Neural cell (in vitro differentiated cells): ENCODE results near the gene NUDT1. TPM values are rescaled to one million over a fixed set of nuclear protein-coding genes. Genes with fewer than 3 reads are reported as not detected.

Source experiments
- H2AFZ ChIP-seq: fragments of 200-600, 300-800 bp; sonication (generic), shearing (Covaris generic); 2 replicates; pipeline ENCODE4 v1.6.0; 2014; ENCODE audit warnings: low read depth, mild to moderate bottlenecking, antibody characterized with exemption, low read length, moderate library complexity
- H3F3A ChIP-seq: fragments of 200-600 bp; shearing (Covaris generic); 2 replicates; pipeline ENCODE4 v1.6.1; 2016; ENCODE audit warnings: mild to moderate bottlenecking, moderate library complexity, mixed read lengths, antibody characterized with exemption, low read length; ENCODE audit not compliant: insufficient read depth, poor library complexity, severe bottlenecking
- H3K27ac ChIP-seq: fragments of 200-600, 300-800 bp; sonication (generic), shearing (Covaris generic); 2 replicates; pipeline ENCODE4 v1.5.1; 2014; ENCODE audit warnings: mild to moderate bottlenecking, low read length, moderate library complexity
- H3K27me3 ChIP-seq: fragments of 300-800, 200-600 bp; sonication (generic), shearing (Covaris generic); 2 replicates; pipeline ENCODE4 v1.6.0; 2014; ENCODE audit warnings: mild to moderate bottlenecking, low read depth, low read length, moderate library complexity; ENCODE audit not compliant: insufficient read depth
- H3K36me3 ChIP-seq: fragments of 300-800, 200-600 bp; sonication (generic), shearing (Covaris generic); 2 replicates; pipeline ENCODE4 v1.5.1; 2014; ENCODE audit warnings: mild to moderate bottlenecking, antibody characterized with exemption, low read length, moderate library complexity; ENCODE audit not compliant: insufficient read depth
- H3K4me2 ChIP-seq: fragments of 300-800, 200-600 bp; sonication (generic), shearing (Covaris generic); 2 replicates; pipeline ENCODE4 v1.6.0; 2014; ENCODE audit warnings: mild to moderate bottlenecking, low read length
- H3K4me3 ChIP-seq: fragments of 300-800, 200-600 bp; sonication (generic), shearing (Covaris generic); 2 replicates; pipeline ENCODE4 v1.5.1; 2014; ENCODE audit warnings: mild to moderate bottlenecking, low read length, moderate library complexity
- H3K79me2 ChIP-seq: fragments of 200-600 bp; shearing (Covaris generic); replicated peaks from 2 replicates; pipeline ENCODE4 v1.6.0; 2014; ENCODE audit warnings: mild to moderate bottlenecking, low read length, moderate library complexity; ENCODE audit not compliant: insufficient read depth
- H3K9ac ChIP-seq: fragments of 300-800, 200-600 bp; sonication (generic), shearing (Covaris generic); 2 replicates; pipeline ENCODE4 v1.6.1; 2016; ENCODE audit warnings: mild to moderate bottlenecking, low read length, mixed read lengths
- H3K9me2 ChIP-seq: fragments of 200-600 bp; shearing (Covaris generic); 2 replicates; pipeline ENCODE4 v1.6.1; 2016; ENCODE audit warnings: mild to moderate bottlenecking, low read length, mixed read lengths; ENCODE audit not compliant: insufficient read depth
- H3K9me3 ChIP-seq: fragments of 200-600, 300-800 bp; sonication (generic), shearing (Covaris generic); 2 replicates; pipeline ENCODE4 v1.6.1; 2016; ENCODE audit warnings: mild to moderate bottlenecking, mixed run types, low read length, moderate library complexity, mixed read lengths
- H4K20me1 ChIP-seq: fragments of 200-600 bp; shearing (Covaris generic); 2 replicates; pipeline ENCODE4 v1.6.1; 2016; ENCODE audit warnings: mild to moderate bottlenecking, mixed run types; ENCODE audit not compliant: insufficient read depth
- CTCF ChIP-seq: fragments of 450-650 bp; IDR thresholded peaks from 2 replicates; pipeline ENCODE4 v1.5.1; 2014; ENCODE audit warnings: antibody characterized with exemption, mild to moderate bottlenecking, moderate library complexity; ENCODE audit not compliant: poor library complexity, severe bottlenecking
- EP300 ChIP-seq: fragments of 450-650 bp; conservative IDR thresholded peaks from 2 replicates; pipeline ENCODE4 v1.6.1; 2014; ENCODE audit warnings: antibody characterized with exemption, mild to moderate bottlenecking, moderate library complexity; ENCODE audit not compliant: poor library complexity, severe bottlenecking
- EZH2 ChIP-seq: fragments of 200-600, 300-800 bp; shearing (Covaris generic), sonication (generic); IDR thresholded peaks from 2 replicates; pipeline ENCODE4 v1.6.1; 2014; ENCODE audit warnings: antibody characterized with exemption, low read length, borderline replicate concordance, mild to moderate bottlenecking; ENCODE audit not compliant: insufficient read depth, poor library complexity, severe bottlenecking
- MXI1 ChIP-seq: fragments of 450-650 bp; conservative IDR thresholded peaks from 2 replicates; pipeline ENCODE4 v1.6.1; 2014; ENCODE audit warnings: antibody characterized with exemption, mild to moderate bottlenecking; ENCODE audit not compliant: poor library complexity, severe bottlenecking
- POLR2AphosphoS5 ChIP-seq: IDR thresholded peaks from 2 replicates; pipeline ENCODE4 v1.6.1; 2012
- RAD21 ChIP-seq: fragments of 450-650 bp; conservative IDR thresholded peaks from 2 replicates; pipeline ENCODE4 v1.6.1; 2014; ENCODE audit warnings: antibody characterized with exemption, mild to moderate bottlenecking, moderate library complexity
- REST ChIP-seq: IDR thresholded peaks from 2 replicates; pipeline ENCODE4 v1.6.1; 2012; ENCODE audit warnings: borderline replicate concordance
- SMC3 ChIP-seq: fragments of 450-650 bp; conservative IDR thresholded peaks from 2 replicates; pipeline ENCODE4 v1.6.1; 2014; ENCODE audit warnings: antibody characterized with exemption, mild to moderate bottlenecking, moderate library complexity; ENCODE audit not compliant: poor library complexity
- TAF1 ChIP-seq: IDR thresholded peaks from 2 replicates; pipeline ENCODE4 v1.6.1; 2012; ENCODE audit warnings: low read depth
- polyA plus RNA-seq: library from polyadenylated mRNA; depleted of rRNA; stranded (reverse); fragments of >200 nt; gene quantifications from 2 replicates; pipeline ENCODE4 v1.2.3, GENCODE V29; 2014

Gene NUDT1
- polyA plus RNA-seq, 1 donor from 2014 or later: 67.8 TPM

- no peak overlapping the region for H2AFZ ChIP-seq
- no peak overlapping the region for H3K4me3 ChIP-seq
- H3K36me3 ChIP-seq: no peaks in the 10 kb centered on the region
- no peaks in the 10 kb centered on the region for H3F3A ChIP-seq
- TF ChIP-seq REST: no peak
- no peak for TF ChIP-seq RAD21
- no peak for TF ChIP-seq CTCF
- TF ChIP-seq EZH2: no peak
- TF ChIP-seq TAF1: no peak
- TF ChIP-seq EP300: no peak
- no peak for TF ChIP-seq MXI1
- TF ChIP-seq POLR2AphosphoS5: no peak
- no peak for TF ChIP-seq SMC3
- no peak overlapping the region for H3K27ac ChIP-seq
- H3K27me3 ChIP-seq: no peaks in the 10 kb centered on the region
- H4K20me1 ChIP-seq: no peaks in the 10 kb centered on the region
- H3K9ac ChIP-seq: no peak overlapping the region
- H3K79me2 ChIP-seq: no peaks in the 10 kb centered on the region
- H3K4me2 ChIP-seq: no peak overlapping the region
- no peaks in the 10 kb centered on the region for H3K9me3 ChIP-seq
- H3K9me2 ChIP-seq: no peaks in the 10 kb centered on the region
Observed at GRCh38 chr7:2208712-2209111, 33.3 kb upstream of the NUDT1 start.

GRCh38 chr7:2209146-2209960 lies 32.7 kb upstream of the NUDT1 start:
- H3K27ac ChIP-seq: no peak overlapping the region
- H3F3A ChIP-seq: no peaks in the 10 kb centered on the region
- peaks cover 6% of the 10 kb centered on the region for H3K36me3 ChIP-seq
- TF ChIP-seq CTCF (peak; percentile 85), RAD21 (peak; percentile 90), REST (no peak), POLR2AphosphoS5 (no peak), SMC3 (peak; percentile 94), EP300 (no peak), MXI1 (no peak)
- no peaks in the 10 kb centered on the region for H4K20me1 ChIP-seq
- no peak overlapping the region for H3K4me3 ChIP-seq
- H3K79me2 ChIP-seq: no peaks in the 10 kb centered on the region
- H3K4me2 ChIP-seq: no peak overlapping the region
- no peaks in the 10 kb centered on the region for H3K9me3 ChIP-seq
- H3K9ac ChIP-seq: no peak overlapping the region
- no peak overlapping the region for H2AFZ ChIP-seq
- no peaks in the 10 kb centered on the region for H3K9me2 ChIP-seq
- H3K27me3 ChIP-seq: no peaks in the 10 kb centered on the region
